ENCODE results near the gene HCFC1.

Gene HCFC1

DNA sequence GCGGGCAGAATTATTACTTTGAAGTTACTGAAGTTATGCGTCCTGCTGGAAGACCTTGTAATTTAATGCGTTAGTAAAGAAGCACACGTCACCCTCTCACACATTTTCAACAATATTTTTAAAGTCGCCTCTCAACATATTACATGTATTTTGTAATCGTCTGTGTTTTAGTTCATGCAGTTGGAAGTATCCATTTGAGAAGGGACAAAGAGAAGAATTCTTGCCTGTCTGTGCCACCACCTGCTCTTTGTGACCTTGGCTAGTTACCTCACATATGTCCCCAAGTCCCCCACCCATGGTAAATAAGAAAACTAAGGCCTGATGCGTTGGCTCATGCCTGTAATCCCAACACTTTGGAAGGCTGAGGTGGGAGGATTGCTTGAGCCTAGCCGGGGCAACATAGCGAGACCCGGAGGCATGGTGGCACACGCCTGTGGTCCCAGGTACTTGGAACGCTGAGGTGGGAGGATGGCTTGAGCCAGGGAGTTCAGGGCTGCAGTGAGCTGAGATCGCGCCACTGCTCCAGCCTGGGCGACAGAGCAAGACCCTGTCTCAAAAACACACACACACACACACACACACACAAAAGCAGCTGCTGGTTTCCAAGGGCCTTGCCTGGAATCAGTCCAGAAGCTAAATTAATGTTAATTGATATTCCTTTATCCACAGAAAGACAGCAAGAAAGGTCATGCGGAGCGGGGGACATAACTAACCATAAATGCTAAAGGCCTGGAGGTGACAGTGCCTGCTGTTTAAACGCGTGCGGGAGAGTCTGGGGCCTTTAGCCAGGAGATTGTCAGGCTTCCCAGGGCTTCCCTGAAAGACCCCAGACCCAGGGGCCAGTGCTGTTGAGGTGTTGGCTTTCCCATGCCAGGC, 1.7 kb upstream of the HCFC1 start:
- DNase-seq = no peak

DNA sequence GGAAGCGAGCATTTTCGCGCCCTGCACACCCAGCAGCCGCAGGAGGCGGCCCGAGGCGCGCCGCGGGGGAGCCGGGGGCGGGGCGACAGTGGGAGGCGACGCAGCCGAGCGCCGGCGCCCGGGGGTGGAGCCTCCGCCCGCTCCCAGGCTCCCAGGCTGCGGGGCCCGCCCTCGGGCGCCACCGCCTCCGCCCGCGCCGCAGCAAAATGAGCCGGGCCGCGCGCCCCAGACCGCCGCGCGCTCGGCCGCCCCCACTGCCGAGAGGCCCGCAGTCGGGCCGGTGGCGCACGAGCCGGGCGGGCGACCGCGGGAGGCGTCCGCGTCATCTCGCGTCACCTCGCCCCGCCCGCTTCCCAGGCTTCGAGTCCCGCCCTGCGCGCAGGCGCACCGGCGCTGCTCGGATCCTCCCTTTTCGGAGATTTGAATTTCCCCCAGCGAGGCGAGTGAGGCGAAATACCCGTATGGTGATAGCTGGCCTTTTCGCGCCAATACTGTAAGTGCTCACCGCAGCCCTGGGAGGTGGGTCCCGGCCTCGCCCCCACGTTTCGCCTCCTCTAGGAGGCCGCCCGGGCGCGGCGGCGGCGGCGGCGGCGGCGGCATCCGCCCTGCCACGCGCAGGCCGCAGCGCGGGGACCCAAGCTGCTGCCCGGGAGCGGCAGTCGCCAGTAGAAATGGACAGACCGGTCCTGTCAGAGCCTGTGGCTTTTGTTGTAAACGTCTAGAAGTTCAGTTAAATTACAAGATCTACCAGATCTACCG, 929 bp upstream of the HCFC1 start, which contains the start of gene TMEM187:
Gene TMEM187 (plus strand): TSS at position 387 of the 759 bp plus-strand sequence. CDS start 9,309 bp downstream, outside the sequence.
- peak; percentile 96 for DNase-seq

DNA sequence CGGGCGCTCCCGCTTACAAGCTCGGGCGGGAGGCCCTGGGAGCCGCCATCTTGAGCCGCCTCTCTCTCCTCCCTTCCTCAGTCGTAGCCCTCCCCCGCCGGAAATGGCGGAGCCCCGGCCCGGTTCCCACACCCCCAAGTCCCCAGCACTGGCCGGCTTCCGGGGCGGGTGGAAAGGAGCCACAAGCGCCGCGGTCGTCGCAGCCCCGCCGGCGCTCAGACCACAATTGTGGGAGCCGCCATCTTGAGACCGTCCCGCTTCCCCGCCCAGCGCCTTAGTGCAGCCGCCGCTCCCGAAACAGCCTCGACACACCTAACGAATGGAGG, 531 bp downstream of the HCFC1 start:
- peak; percentile 95 for DNase-seq

DNA sequence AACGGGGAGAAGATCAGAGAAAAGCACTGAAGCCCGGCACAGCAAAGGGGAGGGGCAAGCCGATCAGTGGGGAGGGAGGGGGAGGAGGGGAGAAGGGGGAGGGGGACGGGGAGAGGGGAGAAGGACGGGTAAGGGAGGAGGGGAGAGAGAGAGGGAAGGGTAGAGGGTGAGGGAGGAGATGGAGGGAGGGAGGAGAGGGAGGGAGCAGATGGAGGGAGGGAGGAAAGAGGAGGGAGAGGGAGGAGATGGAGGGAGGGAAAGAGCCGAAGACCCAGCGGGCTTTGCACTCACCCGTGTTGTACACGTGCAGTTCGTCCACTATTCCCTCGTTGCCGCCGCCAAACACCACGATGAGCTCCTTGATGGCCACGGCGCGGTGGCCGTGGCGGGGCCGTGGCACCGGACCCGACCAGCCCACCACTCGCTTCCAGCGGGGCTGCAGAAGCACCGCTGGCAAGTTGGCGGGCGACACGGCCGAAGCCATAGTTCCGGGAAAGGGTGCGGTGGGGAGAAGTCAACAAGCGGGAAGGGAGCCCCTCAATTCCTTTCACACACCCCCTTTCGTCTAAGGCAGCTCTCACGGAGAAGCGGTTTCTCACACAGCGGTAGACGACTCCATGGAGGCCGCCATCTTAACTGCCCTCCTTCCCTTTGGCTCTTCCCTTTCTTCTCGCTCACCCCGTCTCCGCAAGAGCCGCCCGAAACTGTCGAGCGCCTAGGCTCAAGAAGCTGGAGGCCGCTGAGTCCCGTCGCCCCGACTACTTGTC, 1.1 kb downstream of the HCFC1 start:
- DNase-seq = peak; percentile 72

DNA sequence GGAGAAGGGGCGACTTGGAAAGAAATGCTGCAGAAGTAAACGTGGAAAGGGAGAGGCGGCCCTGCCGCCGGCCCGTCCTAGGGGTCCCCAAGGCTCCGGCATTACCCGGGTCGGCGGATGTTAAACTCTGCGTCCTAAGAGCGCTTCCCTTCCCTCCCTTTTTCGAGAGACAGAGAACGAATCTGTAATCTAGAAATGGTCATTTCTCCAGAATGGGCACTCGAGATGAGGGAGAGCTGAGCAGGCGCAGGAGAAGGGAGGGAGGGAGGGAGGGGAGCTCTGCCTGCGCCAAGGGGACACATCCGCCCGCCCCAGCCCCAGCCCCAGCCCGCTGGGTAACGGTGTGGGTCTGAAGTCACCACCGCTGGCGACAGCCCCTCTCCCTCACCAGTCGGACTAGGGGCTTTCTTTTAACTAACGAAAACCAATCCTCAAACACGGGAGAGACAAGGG, 1.7 kb downstream of the HCFC1 start:
- DNase-seq = no peak

DNA sequence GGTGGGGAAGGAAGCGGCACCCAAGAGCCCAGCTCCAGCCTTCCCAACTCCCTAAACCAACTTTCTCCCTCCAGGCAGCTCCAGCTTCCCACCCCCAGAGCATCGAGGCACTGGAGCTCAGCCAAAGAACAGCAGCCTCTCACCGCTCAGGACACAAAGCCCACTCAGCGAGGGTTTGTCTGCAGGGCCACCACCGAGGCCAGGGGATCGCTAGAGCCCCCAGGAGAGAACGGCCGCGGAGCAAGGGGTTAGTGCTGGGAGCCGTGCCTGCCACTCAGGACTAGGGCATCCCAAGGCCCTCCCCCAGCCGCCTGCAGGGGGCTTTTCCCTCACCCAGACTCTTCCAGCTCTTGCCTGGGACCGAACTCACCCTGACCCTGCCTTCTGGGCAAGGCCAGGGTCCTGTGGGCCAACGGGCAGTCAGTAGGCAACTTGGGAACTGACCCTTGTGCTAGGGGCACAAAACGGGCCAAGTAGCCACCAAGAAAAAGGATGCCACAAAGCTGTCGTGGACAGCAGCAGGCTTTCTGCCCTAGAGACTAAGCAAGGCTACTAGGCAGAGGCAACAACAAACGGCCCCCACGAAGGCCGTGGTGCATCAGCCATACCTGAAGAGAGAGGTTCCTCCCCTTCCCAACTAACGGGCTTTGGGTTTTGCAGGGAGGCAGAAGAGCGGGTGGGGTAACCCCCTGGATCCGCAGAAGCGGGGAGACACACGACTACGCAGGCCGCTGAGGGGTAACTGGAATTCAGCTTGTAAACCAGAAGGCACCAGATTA, 2.3 kb downstream of the HCFC1 start:
- no peak for DNase-seq

DNA sequence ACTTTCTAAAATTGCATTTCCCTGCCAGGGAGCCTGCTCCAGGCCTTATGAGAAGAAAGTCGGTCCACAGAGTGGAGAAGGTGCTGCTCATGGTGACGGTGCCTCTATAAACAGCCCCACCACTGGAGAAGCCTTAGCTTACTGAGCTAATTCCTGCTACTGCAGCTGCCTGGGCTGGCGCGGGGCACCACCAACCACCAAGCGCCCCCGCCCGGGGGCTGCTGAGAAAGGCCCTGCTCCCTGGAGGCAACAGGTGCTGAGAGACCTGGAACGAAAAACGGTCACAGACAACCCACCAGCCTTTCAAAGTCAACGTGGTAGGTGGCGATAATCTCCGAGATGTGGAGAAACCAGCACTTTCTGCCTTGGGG, 2.9 kb downstream of the HCFC1 start:
- DNase-seq = peak; percentile 49

DNA sequence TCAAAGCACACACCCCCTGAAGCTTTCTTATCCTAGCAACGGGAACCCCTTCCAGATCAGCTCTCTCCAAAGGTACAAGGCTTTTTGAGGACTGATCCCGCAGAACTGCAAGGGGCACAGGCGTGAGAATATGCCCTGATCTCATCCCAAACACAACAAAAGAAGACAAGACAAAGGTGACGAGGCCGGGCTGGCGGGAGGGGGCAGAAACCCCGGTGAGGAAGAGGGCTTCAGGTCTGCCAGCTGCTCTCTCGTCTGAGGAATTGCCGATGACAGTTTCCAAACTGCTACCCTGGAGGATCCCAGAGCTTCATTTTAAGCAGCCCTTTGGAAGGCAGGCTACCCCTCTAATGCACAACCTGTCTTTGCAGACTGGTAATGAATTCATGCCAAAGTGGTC, 3.4 kb downstream of the HCFC1 start:
- DNase-seq = no peak

DNA sequence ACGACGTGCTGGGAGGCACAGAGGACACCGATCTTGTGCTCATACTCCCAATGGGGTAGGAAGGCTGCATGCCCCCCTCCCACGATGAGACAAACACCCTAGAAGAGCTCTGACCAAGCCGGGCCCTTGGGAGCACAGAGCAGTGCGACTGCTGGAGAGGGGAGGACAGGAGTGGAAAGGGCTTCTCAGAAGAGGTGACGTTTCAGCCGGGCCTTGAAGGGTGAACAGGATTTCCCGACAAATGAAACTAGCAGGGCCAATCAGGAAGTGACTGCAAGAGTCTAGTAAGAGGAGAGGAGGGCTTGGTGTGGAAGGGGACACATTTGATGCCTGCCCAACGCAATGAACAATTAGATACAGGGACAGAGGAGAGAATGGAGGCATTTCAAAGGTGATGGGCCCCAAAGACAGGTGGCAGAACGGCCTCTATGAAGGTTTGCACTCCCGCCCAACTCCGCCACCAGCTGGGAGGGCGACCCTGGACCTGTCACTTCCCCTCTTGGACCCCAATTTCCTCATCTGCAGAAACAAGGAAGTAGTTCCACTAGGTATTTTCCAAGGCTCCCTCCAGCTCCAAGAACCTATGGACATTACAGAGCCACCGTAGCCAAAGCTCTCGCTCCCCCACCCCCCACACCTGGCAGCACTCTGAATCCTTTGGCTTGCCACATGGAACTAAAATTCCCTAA, 3.9 kb downstream of the HCFC1 start:
- DNase-seq = peak; percentile 52

DNA sequence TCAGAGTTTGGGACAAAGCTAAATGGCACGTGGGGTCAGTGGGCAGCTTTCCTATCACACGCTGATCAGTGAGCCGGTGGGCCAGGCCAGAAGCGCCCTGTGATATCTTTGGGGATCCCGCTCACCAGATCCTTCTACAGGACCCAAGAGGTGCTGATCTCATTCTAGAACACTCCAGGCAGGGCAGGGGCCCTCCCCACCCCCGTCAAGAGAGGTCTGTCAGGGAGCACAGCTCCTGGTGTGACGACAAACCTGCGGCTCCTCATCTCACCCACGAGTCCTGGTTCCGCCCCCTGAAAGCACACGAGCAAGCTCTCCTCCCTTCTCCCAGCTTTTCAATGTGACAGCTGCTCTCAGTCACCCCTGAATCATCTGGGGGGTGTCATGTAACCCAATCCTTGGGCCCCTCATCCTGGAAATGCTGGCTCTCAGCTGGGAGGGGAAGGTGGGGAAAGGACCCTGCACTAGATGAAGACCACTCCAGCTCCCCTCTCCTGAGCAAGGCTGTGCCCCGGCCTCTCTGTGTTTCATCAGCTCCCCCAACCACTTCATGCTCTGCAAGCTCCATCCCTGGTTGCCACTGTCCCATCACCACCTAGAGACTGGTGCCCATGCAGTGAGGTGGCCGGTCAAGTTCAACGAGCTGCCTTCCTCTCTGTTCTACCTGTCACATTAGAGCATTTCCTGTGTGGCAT, 4.6 kb downstream of the HCFC1 start:
- no peak for DNase-seq

DNA sequence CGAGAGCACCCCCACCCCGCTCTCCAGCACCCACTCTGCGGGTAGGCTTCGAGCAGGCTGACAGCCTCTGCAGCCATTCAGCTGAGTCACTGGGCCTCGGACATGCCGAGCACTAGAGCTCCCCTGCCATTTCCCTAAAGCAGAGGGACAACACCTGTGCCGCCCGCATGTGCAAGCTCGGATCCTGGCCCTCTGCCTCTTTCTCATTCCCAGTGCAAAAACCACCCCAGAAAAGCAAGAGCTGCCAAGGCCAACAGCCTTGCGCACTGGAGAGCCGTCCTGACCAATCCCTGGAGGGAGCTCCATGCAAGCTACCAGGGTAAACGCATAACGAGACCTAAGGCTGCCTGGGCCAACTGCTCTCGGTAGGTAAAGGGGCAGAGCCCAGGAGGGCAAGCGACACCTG, 5.3 kb downstream of the HCFC1 start:
- DNase-seq = no peak

DNA sequence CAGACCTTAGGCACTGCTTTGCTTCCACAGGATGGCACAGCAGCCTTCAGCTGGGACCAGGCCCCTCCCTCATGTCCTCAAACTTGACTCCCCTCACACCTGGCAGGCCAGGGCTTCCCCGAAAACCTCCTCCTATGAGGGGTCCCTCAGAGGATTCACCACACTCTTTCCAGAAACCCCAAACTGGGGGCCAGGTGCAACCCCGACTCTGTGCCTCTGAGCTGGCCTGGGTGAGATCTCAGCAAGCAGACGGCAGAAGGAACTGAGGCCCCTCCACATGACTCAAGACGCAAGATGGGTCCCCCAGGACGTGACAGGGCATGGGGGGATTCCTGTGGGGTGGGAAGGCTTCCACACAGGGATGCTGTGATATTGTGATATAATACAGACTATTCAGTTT, 6.2 kb downstream of the HCFC1 start:
- no peak for DNase-seq

DNA sequence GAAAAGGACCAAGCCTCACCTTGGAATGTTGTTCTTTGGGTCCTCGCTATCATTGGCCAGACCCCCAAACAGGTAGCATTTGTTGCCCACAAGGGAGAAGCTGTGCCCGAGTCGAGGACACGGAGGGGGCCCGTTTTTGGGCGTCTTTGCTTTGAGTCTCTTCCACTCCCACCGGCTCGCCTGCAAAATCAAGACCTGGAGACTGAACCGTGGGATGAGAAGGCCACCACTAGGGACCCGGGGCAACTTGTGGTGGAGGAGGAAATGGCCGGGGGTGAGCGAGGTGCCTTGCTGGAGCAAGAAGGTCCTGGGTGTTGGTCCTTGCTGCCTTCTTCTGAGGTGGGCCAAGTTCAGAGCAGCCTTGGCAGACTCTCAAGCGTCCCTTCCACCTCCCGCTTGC, 7.5 kb downstream of the HCFC1 start:
- DNase-seq = no peak

DNA sequence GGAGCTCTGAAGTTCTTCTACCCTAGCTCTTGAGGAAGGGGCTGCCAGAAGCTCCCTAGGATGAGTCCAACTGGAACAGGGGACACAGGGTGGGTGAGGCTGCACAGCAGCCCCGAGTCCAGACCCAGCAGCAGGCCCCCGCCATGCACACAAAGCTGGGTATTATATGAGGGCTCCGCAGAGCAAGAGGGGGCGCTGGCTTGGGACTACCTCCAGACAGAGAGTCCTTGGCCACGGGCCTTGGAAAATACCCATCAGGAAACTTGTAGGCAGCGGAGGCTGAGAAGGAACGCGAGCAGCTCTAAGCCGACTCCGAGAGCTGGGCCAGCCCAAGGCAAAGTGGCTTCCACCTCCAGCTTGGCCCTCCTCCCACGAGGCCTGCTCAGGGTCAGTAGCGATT, 8.1 kb downstream of the HCFC1 start:
- no peak for DNase-seq

DNA sequence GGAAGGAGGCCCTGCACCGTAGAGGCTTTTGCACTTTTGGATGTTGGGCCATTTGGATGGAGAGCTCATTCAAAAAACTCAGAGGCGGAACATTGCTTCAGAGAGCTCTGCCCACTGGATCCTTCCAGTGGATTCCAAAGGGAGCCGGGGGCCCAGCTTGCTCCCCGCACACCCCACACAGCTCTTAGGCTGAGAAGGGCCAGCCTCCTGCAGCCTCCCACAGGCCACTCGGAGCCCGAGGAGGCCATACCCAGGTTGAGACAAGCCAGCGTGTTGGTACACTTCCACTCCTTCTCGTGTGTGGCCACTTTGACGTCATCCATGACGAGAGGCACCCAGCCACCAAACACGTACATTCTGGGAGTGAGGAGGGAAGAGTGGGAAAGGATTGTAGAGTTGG, 10.3 kb downstream of the HCFC1 start:
- no peak for DNase-seq

DNA sequence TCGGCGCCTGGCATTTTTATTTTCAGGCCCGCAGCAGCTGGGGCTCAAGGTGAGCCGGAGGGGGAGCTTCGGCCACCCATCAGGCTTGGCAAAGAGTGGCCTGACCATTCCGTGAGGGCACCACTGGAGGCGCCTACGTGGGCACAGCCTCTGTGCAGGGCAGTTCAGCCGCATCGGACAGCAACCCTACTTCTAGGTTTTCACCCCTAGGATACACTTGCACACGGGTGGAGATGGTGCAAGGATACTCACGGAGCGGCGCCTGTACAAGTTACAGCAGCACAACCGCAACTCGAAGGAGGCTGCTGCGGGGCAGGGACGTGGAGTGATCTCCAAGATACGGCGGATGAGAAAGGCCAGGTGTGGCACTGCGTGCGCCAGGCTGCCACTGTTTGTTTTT, 10.8 kb downstream of the HCFC1 start:
- no peak for DNase-seq

DNA sequence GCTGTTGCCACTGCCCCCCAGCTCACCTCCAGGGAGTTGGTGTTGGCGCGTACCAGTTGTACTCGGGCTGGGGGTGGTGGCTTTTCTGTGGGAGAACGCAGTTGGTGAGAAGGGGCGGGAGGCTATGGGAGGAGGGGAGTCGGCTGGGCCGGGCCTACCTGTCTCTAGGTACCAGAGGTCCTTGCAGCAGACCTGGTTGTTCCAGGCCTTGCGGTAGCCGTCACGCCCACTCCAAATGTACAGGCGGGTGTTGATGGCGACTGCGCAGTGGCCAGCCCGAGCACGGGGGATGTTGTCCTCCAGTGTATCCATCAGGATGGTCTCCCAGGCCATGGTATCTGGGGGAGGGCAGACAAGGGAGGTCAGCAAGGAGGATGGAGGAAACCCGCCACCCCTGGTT, 11.5 kb downstream of the HCFC1 start:
- no peak for DNase-seq

DNA sequence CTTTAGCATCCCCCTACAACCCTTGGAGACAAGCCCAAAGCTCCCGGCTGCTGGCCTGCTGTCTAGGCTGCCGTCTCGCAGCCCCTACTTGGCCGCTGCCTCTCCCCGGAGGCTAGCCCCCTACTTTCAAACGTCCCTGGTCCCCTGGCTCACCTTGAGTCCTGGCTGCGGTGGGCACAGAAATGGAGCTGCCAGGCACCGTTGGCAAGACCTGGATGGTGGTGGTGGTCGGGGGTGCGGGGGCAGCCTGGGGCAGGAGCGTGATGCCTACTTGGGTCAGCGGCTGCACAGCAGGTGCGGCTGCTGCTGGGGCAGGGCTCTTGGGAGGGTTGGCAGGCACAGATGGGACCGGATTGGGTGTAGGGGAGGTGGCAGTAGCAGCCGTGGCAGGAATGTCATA, 12.0 kb downstream of the HCFC1 start:
- no peak for DNase-seq

DNA sequence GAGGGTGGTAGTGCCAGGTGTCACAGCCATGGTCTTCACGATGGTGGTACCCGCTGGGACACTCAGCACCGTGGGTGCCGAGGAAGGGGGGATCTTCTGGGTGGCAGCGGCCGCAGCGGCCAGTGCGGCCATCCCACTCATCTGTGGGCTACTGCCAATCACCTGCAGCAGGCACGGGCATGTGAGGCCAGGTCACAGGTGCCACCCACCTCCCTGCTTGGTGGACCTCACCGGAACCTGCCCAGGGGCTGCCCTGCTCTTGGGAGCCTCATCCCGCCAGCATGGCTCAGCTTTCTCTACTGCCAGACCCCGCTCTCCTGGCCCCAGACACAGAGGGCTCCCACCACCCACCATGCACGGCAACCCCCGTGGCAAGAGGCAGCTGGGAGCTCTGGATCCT, 13.0 kb downstream of the HCFC1 start:
- DNase-seq = no peak

DNA sequence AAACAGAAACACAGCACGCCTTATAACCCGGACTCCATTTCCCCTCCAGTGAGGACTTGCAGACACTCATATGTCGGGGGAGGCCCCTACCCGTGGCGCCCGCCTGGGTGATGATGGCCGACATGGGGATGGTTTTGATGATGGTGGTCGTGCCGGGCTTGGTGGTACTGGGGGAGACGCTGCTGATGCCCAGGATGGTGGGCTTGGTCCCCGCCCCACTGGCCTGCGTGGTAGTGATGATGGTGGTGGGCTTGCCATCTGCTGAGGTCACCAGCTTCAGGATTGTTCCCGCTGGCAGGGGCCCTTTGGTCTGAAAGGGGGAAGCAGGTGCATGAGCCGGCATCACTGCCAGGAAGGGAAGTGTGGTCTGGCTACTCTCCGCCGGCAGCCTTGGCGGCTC, 14.4 kb downstream of the HCFC1 start:
- DNase-seq = no peak
